ENCODE data around the gene SLC26A4.

The SLC26A4 gene

DNA sequence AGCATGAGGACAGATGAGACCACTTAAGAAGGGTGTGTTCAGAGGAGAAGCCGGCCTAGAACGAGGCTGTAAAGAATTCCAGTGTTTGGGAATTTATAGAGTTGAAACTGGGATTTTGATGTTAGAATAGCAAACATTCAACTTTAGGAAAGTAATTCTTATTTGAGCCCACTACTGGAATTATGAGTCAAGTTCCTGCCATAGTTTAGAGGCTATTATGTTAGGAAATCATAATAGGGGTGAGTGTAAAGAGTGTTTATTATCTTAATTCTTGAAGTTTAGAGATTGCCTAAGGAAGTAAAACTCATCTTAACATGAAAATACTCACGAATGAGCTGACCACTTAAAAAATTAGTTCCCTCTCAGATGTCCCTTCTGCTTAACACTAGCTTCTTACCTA lies 85.4 kb downstream of the SLC26A4 start:
- no peak for DNase-seq (ENCODE audit: low read depth in 2 of 2)

DNA sequence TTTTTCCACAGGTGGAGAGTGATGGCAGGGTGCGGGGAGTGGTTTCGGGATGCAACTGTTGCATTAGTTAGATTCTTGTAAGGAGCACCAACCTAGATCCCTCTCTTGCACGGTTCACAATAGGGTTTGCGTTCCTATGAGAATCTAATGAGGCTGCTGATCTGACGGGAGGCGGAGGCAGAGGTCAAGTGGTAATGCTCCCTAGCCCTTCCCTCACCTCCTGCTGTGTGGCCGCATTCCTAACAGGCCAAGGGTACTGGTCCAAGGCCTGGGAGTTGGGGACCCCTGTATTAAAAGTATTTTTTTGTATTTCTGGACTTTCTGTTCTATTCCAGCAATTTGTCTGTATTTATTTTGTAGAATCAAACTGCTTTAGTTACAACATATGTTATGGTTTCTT lies 90.5 kb downstream of the SLC26A4 start:
- no peak for DNase-seq (ENCODE audit: low read depth in 2 of 2)

DNA sequence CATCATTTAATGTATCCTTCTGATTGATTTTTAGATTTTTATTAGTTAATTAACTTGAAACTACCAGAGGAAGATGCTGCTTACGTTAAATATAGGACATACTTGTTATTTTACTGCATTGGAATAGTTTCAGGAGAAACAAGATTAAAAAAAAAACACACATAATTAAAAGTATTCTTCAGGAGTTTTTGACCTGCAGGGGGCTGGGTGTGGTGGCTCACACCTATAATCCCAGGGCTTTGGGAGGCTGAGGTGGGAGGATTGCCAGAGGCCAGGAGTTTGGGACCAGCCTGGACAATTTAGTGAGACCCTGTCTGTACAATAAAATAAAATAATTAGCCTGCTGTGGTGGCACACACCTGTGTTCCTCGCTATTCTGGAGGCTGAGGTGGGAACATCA lies 94.0 kb downstream of the SLC26A4 start:
- no peak for DNase-seq (ENCODE audit: low read depth in 2 of 2)

DNA sequence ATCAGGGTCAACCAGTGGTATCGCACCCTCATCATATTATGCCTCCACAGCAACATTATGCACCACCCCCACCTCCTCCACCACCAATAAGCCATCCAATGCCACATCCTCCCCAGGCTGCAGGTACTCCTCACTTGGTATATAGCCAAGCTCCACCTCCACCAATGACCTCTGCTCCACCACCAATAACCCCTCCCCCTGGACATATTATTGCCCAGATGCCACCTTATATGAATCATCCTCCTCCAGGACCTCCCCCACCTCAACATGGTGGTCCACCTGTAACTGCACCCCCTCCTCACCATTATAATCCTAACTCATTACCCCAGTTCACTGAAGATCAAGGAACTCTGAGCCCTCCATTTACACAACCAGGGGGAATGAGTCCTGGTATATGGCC lies 98.0 kb downstream of the SLC26A4 start:
- DNase-seq (ENCODE audit: low read depth in 2 of 2), result no peak

DNA sequence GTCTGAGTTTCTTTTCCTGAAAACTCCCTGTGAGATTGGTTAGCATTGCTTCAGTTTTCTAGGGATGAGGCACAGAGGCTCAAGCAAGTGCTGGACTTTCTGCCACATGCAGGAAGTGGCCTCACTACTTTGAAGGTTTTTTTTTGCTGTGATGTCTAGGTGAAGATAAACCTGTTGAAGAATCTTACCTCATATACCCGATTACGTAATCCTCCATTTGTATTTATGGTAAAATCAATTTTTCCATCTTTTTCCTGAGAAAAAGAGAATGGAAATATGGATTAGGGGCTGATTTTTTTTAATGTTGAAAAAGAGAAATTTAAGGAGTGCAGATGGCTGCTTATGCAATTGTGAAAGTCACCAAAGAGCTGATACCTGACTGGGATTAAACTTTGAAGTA lies 106.8 kb downstream of the SLC26A4 start:
- DNase-seq (ENCODE audit: low read depth in 2 of 2), result no peak

Data from fibroblast of skin of left biceps (primary cell).